Progenitor cell of endocrine pancreas (in vitro differentiated cells): Measurements from ENCODE around the gene KDM4B. TPM values are rescaled to one million over a fixed set of nuclear protein-coding genes. Genes with fewer than 3 reads are reported as not detected.

Experiments used
- DNase-seq: peaks from one replicate; pipeline ENCODE4 v3.0.0; 2021; ENCODE audit warnings: low spot score; ENCODE audit not compliant: unreplicated experiment
- H3K27ac Mint-ChIP-seq: 2 replicates; pipeline ENCODE4 v1.8.0; 2021; ENCODE audit warnings: mild to moderate bottlenecking, moderate library complexity, mixed read lengths
- H3K27me3 Mint-ChIP-seq: 2 replicates; pipeline ENCODE4 v1.8.0; 2021; ENCODE audit warnings: mixed read lengths
- H3K36me3 Mint-ChIP-seq: 2 replicates; pipeline ENCODE4 v1.8.0; 2022; ENCODE audit warnings: mixed read lengths; ENCODE audit not compliant: insufficient read depth
- H3K4me1 Mint-ChIP-seq: 2 replicates; pipeline ENCODE4 v1.8.0; 2021; ENCODE audit warnings: low read depth, mixed read lengths
- H3K4me3 Mint-ChIP-seq: 2 replicates; pipeline ENCODE4 v1.8.0; 2021; ENCODE audit warnings: low read depth, mild to moderate bottlenecking, moderate library complexity, mixed read lengths
- H3K9me3 Mint-ChIP-seq: 2 replicates; pipeline ENCODE4 v1.8.0; 2021; ENCODE audit warnings: low read depth, mixed read lengths
- total RNA-seq: library from RNA; stranded (reverse); gene quantifications from 2 replicates; pipeline ENCODE4 v1.2.1, GENCODE V29; 2021
- TF ChIP-seq, protein P1 (sequence below): fragments of 200-600 bp; sonication (generic); IDR thresholded peaks from one replicate; pipeline ENCODE4 v1.5.0; 2021; ENCODE audit warnings: antibody characterized with exemption, mild to moderate bottlenecking; ENCODE audit not compliant: unreplicated experiment

The KDM4B gene
- total RNA-seq, 1 donor from 2014 or later, result 59.6 TPM

DNA sequence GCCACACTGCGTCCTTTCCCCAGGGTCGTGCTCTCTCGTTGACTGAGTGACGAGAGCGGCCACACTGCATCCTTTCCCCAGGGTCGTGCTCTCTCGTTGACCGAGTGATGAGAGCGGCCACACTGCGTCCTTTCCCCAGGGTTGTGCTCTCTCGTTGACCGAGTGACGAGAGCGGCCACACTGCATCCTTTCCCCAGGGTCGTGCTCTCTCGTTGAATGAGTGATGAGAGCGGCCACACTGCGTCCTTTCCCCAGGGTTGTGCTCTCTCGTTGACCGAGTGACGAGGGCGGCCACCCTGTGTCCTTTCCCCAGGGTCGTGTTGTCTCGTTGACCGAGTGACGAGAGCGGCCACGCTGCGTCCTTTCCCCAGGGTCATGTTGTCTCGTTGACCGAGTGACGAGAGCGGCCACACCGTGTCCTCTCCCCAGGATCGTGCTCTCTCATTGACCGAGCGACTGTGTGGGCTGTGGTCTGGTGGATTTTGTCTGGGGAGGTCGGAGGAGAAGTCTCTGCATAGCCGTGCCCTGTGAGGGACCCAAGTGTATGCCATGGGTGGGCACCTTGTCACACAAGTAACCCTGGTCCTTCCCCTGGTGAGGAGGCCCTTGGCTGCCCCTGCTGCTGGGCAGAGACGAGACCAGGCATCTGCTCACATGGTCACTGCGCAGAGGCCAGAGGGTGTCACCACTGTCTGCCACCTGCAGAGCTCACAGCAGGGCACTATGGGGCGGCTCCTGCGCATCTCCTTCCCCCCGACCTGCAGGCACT, 107.7 kb downstream of the KDM4B start:
- H3K4me3 Mint-ChIP-seq, result no peak overlapping the region
- H3K36me3 Mint-ChIP-seq, result peaks cover 9% of the 10 kb centered on the region
- H3K27ac Mint-ChIP-seq, result no peak overlapping the region
- peaks cover 13% of the 10 kb centered on the region for H3K4me1 Mint-ChIP-seq
- DNase-seq, result no peak
- no peaks in the 10 kb centered on the region for H3K9me3 Mint-ChIP-seq
- TF ChIP-seq, protein P1, sequence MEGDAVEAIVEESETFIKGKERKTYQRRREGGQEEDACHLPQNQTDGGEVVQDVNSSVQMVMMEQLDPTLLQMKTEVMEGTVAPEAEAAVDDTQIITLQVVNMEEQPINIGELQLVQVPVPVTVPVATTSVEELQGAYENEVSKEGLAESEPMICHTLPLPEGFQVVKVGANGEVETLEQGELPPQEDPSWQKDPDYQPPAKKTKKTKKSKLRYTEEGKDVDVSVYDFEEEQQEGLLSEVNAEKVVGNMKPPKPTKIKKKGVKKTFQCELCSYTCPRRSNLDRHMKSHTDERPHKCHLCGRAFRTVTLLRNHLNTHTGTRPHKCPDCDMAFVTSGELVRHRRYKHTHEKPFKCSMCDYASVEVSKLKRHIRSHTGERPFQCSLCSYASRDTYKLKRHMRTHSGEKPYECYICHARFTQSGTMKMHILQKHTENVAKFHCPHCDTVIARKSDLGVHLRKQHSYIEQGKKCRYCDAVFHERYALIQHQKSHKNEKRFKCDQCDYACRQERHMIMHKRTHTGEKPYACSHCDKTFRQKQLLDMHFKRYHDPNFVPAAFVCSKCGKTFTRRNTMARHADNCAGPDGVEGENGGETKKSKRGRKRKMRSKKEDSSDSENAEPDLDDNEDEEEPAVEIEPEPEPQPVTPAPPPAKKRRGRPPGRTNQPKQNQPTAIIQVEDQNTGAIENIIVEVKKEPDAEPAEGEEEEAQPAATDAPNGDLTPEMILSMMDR, result no peak
- no peaks in the 10 kb centered on the region for H3K27me3 Mint-ChIP-seq

DNA sequence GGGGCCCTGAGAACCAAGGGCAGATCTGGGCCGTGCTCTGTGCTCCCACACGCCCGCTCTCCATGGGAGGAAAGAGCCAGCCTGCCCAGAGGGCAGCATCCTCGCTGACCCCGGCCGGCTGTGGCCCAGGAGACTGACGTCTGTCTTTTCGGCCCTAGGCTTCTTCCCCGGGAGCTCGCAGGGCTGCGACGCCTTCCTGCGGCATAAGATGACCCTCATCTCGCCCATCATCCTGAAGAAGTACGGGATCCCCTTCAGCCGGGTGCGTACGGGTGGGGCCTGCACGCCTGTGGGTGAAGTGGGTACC, 108.2 kb downstream of the KDM4B start:
- Mint-ChIP-seq H3K36me3 (peaks cover 9% of the 10 kb centered on the region), H3K4me1 (peaks cover 13% of the 10 kb centered on the region), H3K27me3 (no peaks in the 10 kb centered on the region), H3K27ac (no peak overlapping the region), H3K9me3 (no peaks in the 10 kb centered on the region), H3K4me3 (no peak overlapping the region)
- TF ChIP-seq, protein P1, result no peak
- DNase-seq, result no peak

DNA sequence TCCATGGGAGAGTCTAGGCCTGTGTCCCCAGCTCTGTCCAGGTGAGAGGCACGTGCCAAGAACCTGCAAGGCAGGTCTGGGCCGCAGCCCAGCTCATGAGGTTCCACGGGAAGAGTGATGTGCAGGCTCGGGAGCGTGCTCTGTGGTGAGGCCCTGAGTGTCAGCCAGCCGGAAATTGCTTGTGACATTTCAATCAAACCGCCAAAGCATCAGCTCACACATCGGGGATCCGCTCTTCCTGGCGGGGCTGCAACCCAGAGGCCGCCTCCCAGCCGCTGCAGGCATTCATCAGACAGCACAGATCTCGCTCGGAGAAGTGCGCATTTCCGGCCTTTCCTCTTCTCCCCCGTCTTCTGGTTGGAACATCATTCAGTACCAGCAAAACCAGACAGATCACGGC, 109.3 kb downstream of the KDM4B start:
- no peaks in the 10 kb centered on the region for H3K9me3 Mint-ChIP-seq
- TF ChIP-seq, protein P1, result no peak
- H3K4me3 Mint-ChIP-seq, result no peak overlapping the region
- DNase-seq, result no peak
- no peaks in the 10 kb centered on the region for H3K27me3 Mint-ChIP-seq
- H3K4me1 Mint-ChIP-seq, result peaks cover 13% of the 10 kb centered on the region
- no peak overlapping the region for H3K27ac Mint-ChIP-seq
- H3K36me3 Mint-ChIP-seq, result peaks cover 10% of the 10 kb centered on the region

DNA sequence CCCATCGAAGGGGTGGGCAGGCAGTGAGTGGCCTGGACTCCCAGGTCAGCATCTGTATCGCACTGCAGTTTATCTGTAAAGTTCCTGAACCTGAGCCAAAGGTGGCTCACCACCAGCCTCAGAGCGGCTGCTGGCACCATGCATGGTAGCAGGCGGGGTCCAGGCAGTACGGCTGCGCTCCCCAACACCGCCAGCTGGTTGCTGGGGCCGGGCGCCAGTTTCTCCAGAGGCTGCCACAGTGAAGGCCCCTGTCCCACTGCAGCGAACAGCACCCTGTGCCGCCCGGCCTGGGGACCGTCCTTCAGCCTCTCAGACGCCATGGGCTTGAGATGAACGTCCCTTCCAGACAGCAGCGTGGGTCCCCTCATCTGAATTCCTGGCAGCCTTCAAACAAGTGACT, 109.8 kb downstream of the KDM4B start:
- Mint-ChIP-seq H3K4me1 (peaks cover 13% of the 10 kb centered on the region), H3K27me3 (no peaks in the 10 kb centered on the region), H3K9me3 (no peaks in the 10 kb centered on the region), H3K4me3 (no peak overlapping the region), H3K27ac (peak overlapping the region; percentile 78), H3K36me3 (peaks cover 10% of the 10 kb centered on the region)
- TF ChIP-seq, protein P1, result no peak
- DNase-seq, result no peak

DNA sequence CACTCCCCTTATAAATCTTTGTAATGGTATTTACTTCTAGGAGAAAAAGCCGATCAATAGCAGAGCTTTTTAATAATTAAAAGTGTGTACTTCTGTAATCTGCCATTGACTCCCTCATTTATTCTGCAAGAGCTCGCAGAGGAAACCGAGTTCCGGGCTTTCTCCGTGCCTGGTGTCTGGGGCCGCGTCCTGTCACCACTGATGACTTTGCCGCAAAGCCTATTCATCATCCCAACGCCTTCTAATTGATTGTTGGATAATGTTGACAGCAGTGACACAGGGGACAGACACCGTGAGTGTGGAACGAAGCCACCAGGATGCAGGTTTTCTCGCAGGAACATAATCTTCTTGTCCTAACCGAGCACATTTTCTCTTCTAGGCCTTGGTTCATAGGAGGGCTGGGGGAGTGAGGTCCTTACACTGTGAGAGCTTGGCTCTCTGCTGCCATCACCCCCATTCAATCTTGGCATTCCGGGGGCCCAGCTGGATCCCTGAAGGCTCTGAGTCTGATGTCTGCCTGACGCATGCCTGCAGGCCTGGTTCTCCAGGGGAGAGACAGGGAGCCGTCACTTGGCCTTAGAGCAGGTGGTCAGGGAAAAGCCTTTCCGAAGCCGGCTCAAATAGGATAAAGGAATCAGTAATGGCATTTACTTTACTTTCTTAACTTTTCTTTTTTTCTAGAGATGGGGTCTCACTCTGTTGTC, 110.3 kb downstream of the KDM4B start:
- Mint-ChIP-seq H3K27me3 (no peaks in the 10 kb centered on the region), H3K9me3 (no peaks in the 10 kb centered on the region), H3K4me1 (peaks cover 13% of the 10 kb centered on the region), H3K4me3 (no peak overlapping the region), H3K27ac (peak overlapping the region; percentile 78), H3K36me3 (peaks cover 10% of the 10 kb centered on the region)
- TF ChIP-seq, protein P1, result no peak
- no peak for DNase-seq
